NCI-H1930 (cell line): ENCODE results near the gene IL13RA2.

Experiments used
- DNase-seq, 2 experiments: peaks; one replicate each; lab custom pipeline; 2025; lab: John Stamatoyannopoulos, UW

The IL13RA2 gene

GRCh38 chrX:114997779-114998178 is 19.6 kb downstream of the IL13RA2 start:
- DNase-seq: no peak

- DNase-seq: no peak
These were observed 31.3 kb downstream of the IL13RA2 start for GRCh38 chrX:114985967-114986592.

- DNase-seq: no peak
These were observed 41.1 kb downstream of the IL13RA2 start for GRCh38 chrX:114976292-114976691.

GRCh38 chrX:114973013-114973412 is 44.4 kb downstream of the IL13RA2 start:
- DNase-seq: no peak

GRCh38 chrX:114970806-114971205 is 46.6 kb downstream of the IL13RA2 start:
- DNase-seq: no peak

- DNase-seq: no peak
These were observed 53.0 kb downstream of the IL13RA2 start for GRCh38 chrX:114964374-114964773.

- no peak for DNase-seq
These were observed 55.2 kb downstream of the IL13RA2 start for GRCh38 chrX:114962209-114962608.

GRCh38 chrX:114959729-114960128 is 57.7 kb downstream of the IL13RA2 start:
- no peak for DNase-seq
